HG03097 (cell line): Measurements from ENCODE around the gene NEK10.
A peak's percentile ranks its signal among the peaks of the same experiment; 100 is the strongest.

ENCODE experiments used
- ATAC-seq: cut with Tn5 transposase; IDR thresholded peaks from one replicate; pipeline ENCODE4 v1.9.1; 2021; ENCODE audit not compliant: unreplicated experiment, low FRiP score

NEK10 gene

GRCh38 chr3:27254896-27255295, 114.3 kb downstream of the NEK10 start:
- no peak for ATAC-seq

DNA sequence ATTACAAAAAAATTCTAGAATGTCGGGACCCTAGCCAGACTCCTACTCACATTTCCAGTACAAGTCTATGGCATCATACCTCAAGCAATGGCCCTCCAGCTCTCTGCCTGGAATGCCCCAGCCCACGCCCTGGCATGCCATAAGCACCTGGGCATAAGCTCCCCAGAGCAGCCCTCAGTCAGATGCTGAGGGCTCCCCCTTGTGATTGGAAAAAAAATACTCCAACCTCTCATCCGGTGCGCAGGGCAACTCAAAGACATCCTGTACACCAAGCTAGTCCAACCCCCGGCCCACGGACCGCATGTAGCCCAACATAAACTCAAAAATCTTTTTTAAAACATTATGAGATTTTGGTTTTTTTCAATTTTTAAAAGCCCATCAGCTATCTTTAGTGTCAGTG, 115.4 kb downstream of the NEK10 start:
- ATAC-seq: peak; percentile 80

- ATAC-seq: no peak
These were observed 115.8 kb downstream of the NEK10 start for GRCh38 chr3:27253391-27253790.

GRCh38 chr3:27252646-27253045, 116.5 kb downstream of the NEK10 start:
- no peak for ATAC-seq

GRCh38 chr3:27244374-27244773, 124.8 kb downstream of the NEK10 start:
- no peak for ATAC-seq

GRCh38 chr3:27239951-27240350, 129.2 kb downstream of the NEK10 start:
- no peak for ATAC-seq

GRCh38 chr3:27228805-27229204, 140.4 kb downstream of the NEK10 start:
- ATAC-seq: no peak

- ATAC-seq: no peak
These were observed 145.0 kb downstream of the NEK10 start for GRCh38 chr3:27224197-27224596.

DNA sequence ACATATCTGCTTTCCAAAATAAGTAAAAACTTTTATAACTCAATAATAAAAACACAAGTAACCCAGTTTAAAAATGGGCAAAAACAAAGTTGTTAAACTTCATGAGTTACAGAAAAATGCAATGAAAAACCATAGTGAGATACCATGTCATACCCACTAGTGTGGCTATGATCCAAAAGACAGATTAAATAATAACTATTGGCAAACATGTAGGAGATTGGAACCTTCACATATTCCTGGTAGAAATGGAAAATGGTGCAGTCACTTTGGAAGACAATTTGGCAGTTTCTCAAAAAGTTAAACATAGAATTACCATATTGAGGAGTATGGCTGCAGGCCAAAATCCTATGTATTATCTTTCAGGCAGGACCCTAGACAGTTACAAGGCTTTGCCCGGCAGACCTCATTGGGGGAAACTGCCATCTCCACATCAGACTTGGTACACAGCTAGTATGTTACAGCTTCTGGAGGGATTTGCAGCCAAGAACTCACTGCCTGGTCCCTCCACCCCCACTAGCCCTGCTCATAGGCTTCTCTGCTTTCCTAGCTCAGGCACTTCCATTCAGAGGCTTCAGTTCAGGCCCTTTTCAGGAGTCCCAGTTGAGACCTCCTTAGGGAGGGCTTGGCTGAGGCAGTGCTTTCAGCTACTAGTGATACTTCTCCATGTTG, 147.8 kb downstream of the NEK10 start:
- no peak for ATAC-seq

GRCh38 chr3:27220166-27220565, 149.0 kb downstream of the NEK10 start:
- no peak for ATAC-seq

- no peak for ATAC-seq
These were observed 149.9 kb downstream of the NEK10 start for GRCh38 chr3:27219127-27219845.

- ATAC-seq: no peak
These were observed 152.1 kb downstream of the NEK10 start for GRCh38 chr3:27216955-27217552.

GRCh38 chr3:27216295-27216855, 152.8 kb downstream of the NEK10 start:
- no peak for ATAC-seq

DNA sequence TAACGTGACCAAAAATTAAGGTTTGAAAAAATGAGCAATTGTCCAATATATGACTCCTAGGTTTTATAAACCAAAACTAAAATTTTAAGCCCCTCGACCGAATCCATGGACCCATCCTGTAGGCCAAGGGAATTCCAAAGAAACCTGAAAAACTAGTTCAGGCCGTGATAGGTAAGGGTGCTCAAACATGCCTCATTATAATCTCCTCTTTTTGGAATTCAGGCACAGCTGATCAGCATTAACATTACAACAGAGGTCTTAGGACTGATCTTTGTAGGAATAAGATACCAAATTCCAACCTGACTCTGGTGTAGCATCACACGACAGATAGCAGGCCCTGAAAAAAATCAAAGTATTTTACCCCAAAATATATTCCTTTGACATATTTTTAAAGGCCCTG, 155.7 kb downstream of the NEK10 start:
- ATAC-seq: no peak

- no peak for ATAC-seq
These were observed 159.4 kb downstream of the NEK10 start for GRCh38 chr3:27209617-27210264.

- ATAC-seq: no peak
These were observed 160.1 kb downstream of the NEK10 start for GRCh38 chr3:27208961-27209616.

GRCh38 chr3:27202959-27203358, 166.2 kb downstream of the NEK10 start:
- no peak for ATAC-seq

DNA sequence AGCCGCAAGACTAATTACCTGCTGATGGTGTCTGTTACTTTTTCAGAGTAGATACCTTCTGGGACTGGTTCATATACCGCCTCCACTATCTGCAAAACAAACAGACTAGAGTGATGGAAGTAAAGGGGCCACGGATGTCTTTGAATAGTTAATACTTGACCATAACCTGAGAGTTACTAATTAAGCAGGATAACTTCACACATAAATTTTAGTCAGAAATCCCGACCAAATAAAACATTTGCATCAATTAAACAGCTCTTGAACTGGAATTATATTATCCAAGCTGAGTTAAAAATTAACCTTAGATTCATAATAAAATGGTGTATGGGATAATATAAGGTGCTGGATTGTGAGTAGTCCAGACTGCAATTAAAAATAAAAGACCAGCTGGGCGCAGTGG, 167.7 kb downstream of the NEK10 start:
- ATAC-seq: no peak

DNA sequence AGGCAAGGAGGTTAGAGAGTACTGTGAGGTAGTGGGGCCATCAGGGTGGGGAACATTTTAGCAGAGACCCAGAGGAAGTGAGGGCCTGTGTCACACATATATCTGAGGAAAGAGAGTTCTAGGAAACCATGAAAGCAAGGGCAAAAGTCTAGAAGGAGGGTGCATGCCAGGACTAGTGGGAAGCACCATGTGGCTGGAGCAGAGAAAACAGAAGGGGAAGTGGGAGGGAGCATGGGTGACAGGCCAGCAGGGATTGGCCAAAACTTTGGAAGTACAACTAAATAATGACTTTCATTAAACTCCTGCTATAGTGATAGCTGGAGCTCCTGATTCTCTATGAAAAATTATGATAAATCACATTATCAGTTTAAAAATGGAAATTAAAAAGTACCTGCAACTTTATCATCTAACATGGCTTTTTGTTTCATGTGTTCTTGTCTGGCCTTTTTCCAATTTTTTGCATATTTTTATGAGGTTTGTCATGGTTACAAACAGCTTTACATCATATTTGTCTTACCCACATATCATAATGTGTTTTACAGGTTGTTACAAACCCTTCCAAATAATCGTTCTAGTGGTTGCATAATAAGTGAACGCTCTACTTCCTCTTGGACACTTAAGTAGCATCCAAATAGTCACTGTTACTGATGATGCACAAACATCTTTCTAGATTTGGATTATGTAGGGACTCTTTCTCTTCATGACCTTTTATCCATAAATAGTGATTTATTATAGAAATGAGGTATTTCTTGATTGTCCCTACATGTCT, 168.3 kb downstream of the NEK10 start:
- no peak for ATAC-seq
